GM18505 (cell line): ENCODE measurements around the gene C1orf35.

Source experiments
- ATAC-seq: cut with Tn5 transposase; IDR thresholded peaks from one replicate; pipeline ENCODE4 v1.9.1; 2021; ENCODE audit not compliant: unreplicated experiment
- POLR2A ChIP-seq: IDR thresholded peaks from 4 replicates; pipeline ENCODE4 v1.6.1; 2011; ENCODE audit warnings: borderline replicate concordance; ENCODE audit not compliant: insufficient read depth, insufficient read length; ENCODE audit errors: extremely low read depth

Gene C1orf35

GRCh38 chr1:228060458-228061190 is 42.5 kb downstream of the C1orf35 start:
- no peak for ATAC-seq
- no peak for TF ChIP-seq POLR2A

- no peak for ATAC-seq
- no peak for TF ChIP-seq POLR2A
These were observed 43.3 kb downstream of the C1orf35 start for GRCh38 chr1:228059634-228060457.

GRCh38 chr1:228058949-228059633 is 44.0 kb downstream of the C1orf35 start:
- no peak for TF ChIP-seq POLR2A
- ATAC-seq, result no peak

DNA sequence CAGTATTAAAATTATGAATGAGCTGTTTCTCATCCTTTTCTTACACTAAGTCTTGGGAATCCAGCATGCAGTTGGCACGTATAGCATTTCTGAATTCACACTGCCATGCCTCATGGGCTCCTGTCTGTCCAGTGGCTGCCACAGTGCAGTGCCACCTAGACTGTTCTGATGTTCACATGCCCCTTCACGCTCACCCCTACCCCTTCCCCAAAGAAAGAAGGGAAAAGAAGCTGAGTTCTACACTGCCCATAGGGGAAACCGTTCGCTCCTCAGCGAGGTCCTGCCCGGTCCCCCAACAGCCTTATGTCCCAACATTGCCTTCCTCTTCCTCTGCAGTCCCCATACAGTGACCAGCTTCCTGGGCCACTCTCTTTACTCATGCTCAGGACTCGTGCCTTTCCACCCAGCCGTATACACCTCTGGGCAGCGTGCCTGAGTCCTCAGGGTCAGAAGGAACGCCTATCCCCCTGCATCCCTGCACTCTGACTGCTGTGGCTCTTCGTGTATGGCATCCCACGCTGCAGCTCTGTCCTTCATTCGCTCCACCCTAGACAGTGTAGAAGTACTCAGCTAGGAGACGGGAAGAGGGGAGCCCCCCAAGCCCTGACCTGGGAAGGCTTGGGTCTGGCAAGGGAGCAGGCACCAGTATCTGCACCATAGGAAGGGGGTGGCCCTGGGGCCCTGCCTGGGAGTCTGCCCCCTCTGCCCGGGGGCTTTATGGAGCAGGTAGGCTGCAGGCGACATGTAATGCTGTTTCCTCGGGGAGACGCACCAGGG is 44.8 kb downstream of the C1orf35 start:
- ATAC-seq, result no peak
- TF ChIP-seq POLR2A, result no peak
